ENCODE results near the gene OR5K1. TPM values are rescaled to one million over a fixed set of nuclear protein-coding genes. Genes with fewer than 3 reads are reported as not detected.

Gene OR5K1
- total and polyA plus RNA-seq, 11 donors: not detected

DNA sequence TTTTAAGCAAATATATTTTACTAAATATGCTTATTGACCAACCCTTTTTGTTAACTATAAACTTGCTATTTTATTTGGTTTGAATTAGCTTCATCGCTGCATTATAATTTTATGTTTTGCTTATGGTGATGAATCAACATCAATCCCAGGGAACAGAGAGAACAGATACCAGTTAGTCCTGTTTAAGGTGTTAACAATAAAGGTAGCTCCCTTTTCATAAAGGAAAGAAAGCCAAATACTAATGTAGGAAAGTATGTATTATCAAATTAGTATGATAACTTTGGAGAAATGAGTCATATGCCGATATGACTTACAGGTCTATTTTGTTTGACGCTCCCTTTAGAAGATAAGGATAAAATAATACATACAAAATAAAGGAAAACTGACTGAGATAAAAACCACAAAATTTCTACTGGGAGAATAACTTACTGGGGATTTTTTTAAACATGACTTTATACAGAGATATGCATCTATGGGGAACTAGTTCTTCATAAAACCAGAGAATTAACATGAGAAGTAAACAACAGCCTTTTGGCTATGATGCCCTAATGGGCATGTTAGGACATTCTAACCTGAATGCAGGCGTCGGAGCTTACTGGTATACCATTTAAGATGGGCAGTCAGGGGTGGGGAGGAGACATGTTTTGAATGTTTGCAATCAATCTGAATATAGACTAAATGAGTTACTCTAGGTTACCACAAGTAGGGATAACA, 39.0 kb downstream of the OR5K1 start:
- H3K4me1 ChIP-seq: no peaks in the 10 kb centered on the region

DNA sequence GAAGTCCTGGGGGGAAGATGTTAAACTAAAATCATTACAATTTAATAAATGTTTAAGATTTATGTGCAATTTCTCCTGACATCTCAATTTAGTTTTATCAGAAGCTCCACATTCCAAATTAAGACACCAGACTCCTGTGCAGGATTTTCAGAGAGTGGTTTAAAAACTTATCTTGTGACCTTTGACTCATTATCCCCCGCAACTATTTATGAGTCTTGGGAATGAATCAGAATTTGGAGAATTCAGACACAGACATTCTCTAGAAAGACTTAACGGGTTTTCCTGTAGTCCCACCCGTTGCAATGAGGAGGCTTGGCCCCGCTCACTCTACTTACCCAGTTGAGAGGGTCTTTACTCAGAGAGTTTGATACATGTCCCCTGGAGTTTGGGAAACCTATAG, 41.5 kb downstream of the OR5K1 start:
- Histone ChIP-seq H3K36me3 (peaks cover 0 to 7% (median 0%) of the 10 kb centered on the region in 9 donors), H3K4me3 (no peak overlapping the region), H3K9me3 (no peaks in the 10 kb centered on the region), H3K27ac (no peak overlapping the region), H3K27me3 (no peaks in the 10 kb centered on the region), H3K4me1 (no peaks in the 10 kb centered on the region)
- intact Hi-C loops (cut with DNase I): no loop called here
- TF ChIP-seq, protein P1, sequence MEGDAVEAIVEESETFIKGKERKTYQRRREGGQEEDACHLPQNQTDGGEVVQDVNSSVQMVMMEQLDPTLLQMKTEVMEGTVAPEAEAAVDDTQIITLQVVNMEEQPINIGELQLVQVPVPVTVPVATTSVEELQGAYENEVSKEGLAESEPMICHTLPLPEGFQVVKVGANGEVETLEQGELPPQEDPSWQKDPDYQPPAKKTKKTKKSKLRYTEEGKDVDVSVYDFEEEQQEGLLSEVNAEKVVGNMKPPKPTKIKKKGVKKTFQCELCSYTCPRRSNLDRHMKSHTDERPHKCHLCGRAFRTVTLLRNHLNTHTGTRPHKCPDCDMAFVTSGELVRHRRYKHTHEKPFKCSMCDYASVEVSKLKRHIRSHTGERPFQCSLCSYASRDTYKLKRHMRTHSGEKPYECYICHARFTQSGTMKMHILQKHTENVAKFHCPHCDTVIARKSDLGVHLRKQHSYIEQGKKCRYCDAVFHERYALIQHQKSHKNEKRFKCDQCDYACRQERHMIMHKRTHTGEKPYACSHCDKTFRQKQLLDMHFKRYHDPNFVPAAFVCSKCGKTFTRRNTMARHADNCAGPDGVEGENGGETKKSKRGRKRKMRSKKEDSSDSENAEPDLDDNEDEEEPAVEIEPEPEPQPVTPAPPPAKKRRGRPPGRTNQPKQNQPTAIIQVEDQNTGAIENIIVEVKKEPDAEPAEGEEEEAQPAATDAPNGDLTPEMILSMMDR (IDR thresholded peaks at IDR 0.05): no peak
- 64 to 71% (median 70%) methylated on average over 4 of the region's 4 CpGs for WGBS, 4 donors
- ATAC-seq: no peak
- DNase-seq: no peak

More for the DNA sequence above, 39.0 kb downstream of the OR5K1 start:
- ATAC-seq: no peak
- 89 to 95% (median 92%) methylated on average over 5 of the region's 5 CpGs for WGBS, 4 donors
- Histone ChIP-seq H3K4me3 (no peak overlapping the region), H3K27me3 (no peaks in the 10 kb centered on the region), H3K27ac (no peak overlapping the region), H3K9me3 (no peaks in the 10 kb centered on the region), H3K36me3 (peaks cover 0 to 7% (median 0%) of the 10 kb centered on the region in 9 donors)
- DNase-seq: no peak
- intact Hi-C loops (cut with DNase I): no loop called here
- no peak for TF ChIP-seq POLR2A (IDR thresholded peaks at IDR 0.05)
- TF ChIP-seq, protein P1 (IDR thresholded peaks at IDR 0.05): no peak

DNA sequence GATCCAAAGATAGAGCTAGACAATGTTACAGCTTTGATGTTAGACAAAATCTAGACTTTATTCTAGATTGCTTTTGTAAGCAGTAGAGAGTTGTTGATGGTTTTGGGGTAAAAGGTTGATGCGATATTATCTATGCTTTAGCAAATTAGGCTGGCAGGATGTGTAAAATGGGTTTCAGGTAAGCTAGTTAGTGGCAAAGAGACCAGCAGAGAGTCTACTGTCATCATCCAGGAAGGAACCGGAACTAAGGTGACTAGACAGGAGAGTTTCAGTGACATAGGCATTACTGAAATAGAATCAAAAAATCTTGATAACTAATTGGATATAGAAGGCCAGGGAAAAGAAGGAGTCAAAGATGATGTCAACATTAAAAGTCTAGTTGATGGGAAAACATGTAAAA, 45.6 kb downstream of the OR5K1 start:
- ATAC-seq (no peak), DNase-seq (no peak)
- H3K27ac ChIP-seq: no peak overlapping the region
- no peak for TF ChIP-seq POLR2A (IDR thresholded peaks at IDR 0.05)
- TF ChIP-seq, protein P1 (IDR thresholded peaks at IDR 0.05): no peak
- H3K36me3 ChIP-seq: peaks cover 0 to 29% (median 9%) of the 10 kb centered on the region in 9 donors
- no peaks in the 10 kb centered on the region for H3K4me1 ChIP-seq
- H3K27me3 ChIP-seq: no peaks in the 10 kb centered on the region
- H3K4me3 ChIP-seq: no peak overlapping the region
- WGBS, 4 donors: 95 to 99% (median 97%) methylated on average over 2 of the region's 2 CpGs
- intact Hi-C loops (cut with DNase I): no loop called here
- no peaks in the 10 kb centered on the region for H3K9me3 ChIP-seq

DNA sequence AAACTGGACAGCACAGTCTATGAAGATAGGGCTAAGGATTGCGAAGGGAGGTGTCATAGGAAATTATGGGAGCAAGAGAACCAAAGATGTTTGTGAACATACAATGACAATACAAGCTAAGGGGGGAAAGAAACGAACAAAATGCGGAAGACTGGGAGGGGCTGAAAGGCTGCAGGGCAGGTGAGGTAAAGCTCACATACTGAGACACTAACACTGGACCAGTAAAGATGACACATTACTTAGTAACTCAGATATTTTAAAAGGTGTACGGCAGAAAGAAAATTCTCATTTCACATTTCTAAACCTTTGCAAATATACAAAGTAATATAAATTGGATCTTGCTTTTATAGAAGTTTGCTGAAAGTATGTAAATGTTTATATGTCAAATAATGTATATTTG, 49.6 kb downstream of the OR5K1 start:
- WGBS, 4 donors: 94 to 96% (median 94%) methylated on average over 4 of the region's 4 CpGs
- H3K27ac ChIP-seq: no peak overlapping the region
- H3K4me1 ChIP-seq: peaks cover 0 to 10% (median 0%) of the 10 kb centered on the region in 12 donors
- ATAC-seq: no peak
- no peak for DNase-seq
- H3K4me3 ChIP-seq: no peak overlapping the region
- no peaks in the 10 kb centered on the region for H3K27me3 ChIP-seq
- peaks cover 0 to 68% (median 38%) of the 10 kb centered on the region in 9 donors for H3K36me3 ChIP-seq
- TF ChIP-seq, protein P1 (IDR thresholded peaks at IDR 0.05): no peak
- no peak for TF ChIP-seq POLR2A (IDR thresholded peaks at IDR 0.05)
- intact Hi-C loops (cut with DNase I): no loop called here
- H3K9me3 ChIP-seq: no peaks in the 10 kb centered on the region

Measured in heart left ventricle (tissue), 16 donors.